Naive thymus-derived CD4-positive, alpha-beta T cell (primary cell): Measurements from ENCODE around the gene USP5. TPM values are rescaled to one million over a fixed set of nuclear protein-coding genes. Genes with fewer than 3 reads are reported as not detected.
A peak's percentile ranks its signal among the peaks of the same experiment; 100 is the strongest.
"Not testable (repeated sequence)": the region's sequence is repeated elsewhere in the genome, so short reads cannot be mapped to it uniquely, and the experiment has no call there.

ENCODE experiments used
- ATAC-seq: fragments of 150-1000 bp; cut with Tn5 transposase; 2 replicates; pipeline ENCODE4 v1.10.0; 2021; ENCODE audit warnings: mild to moderate bottlenecking, moderate library complexity
- CTCF ChIA-PET: fragments of 350-600 bp; sonication (Branson Sonifier 250); formaldehyde crosslinking; loops from one replicate; lab custom pipeline; 2021; ENCODE audit warnings: antibody characterized with exemption; lab: Charles Lee
- POLR2A ChIA-PET: fragments of 350-600 bp; sonication (Branson Sonifier 250); formaldehyde crosslinking; loops from one replicate; lab custom pipeline; 2021; ENCODE audit warnings: antibody characterized with exemption, inconsistent platforms; lab: Charles Lee
- DNase-seq, 9 donors: peaks; one replicate each; pipeline versions ENCODE4 v3.0.0 to v3.0.0-alpha.2; 2020 to 2022; ENCODE audit warnings: mixed read lengths in 1 of 9
- H3K27ac ChIP-seq: one replicate; pipeline ENCODE4 v1.7.0; 2013; ENCODE audit warnings: mild to moderate bottlenecking, low read depth, low read length, moderate library complexity
- H3K27me3 ChIP-seq, 2 donors: one replicate each; pipeline ENCODE4 v1.7.0; 2013; ENCODE audit warnings: low read length in 2 of 2, mild to moderate bottlenecking in 2 of 2, moderate library complexity in 2 of 2; ENCODE audit not compliant: control insufficient read depth in 2 of 2, insufficient read depth in 2 of 2
- H3K36me3 ChIP-seq, 3 experiments: 1 replicate in 2 of 3; 2 replicates in 1 of 3; pipeline ENCODE4 v1.7.0; 2013; ENCODE audit warnings: low read length in 3 of 3, mild to moderate bottlenecking in 3 of 3, moderate library complexity in 1 of 3; ENCODE audit not compliant: insufficient read depth in 3 of 3, control insufficient read depth in 2 of 3
- H3K4me1 ChIP-seq, 2 donors: one replicate each; pipeline ENCODE4 v1.7.0; 2013; ENCODE audit warnings: low read length in 2 of 2, mild to moderate bottlenecking in 2 of 2, moderate library complexity in 1 of 2; ENCODE audit not compliant: control insufficient read depth in 2 of 2, insufficient read depth in 2 of 2
- H3K4me3 ChIP-seq: 2 replicates; pipeline ENCODE4 v1.7.0; 2013; ENCODE audit warnings: mild to moderate bottlenecking, low read length
- H3K9me3 ChIP-seq, 3 experiments: 1 replicate in 2 of 3; 2 replicates in 1 of 3; pipeline ENCODE4 v1.7.0; 2013; ENCODE audit warnings: low read length in 3 of 3; ENCODE audit not compliant: control insufficient read depth in 2 of 3
- H3K27ac Mint-ChIP-seq, 9 donors: one replicate each; pipeline ENCODE4 v1.8.0; 2020 to 2022; ENCODE audit warnings: mixed read lengths in 9 of 9, mild to moderate bottlenecking in 8 of 9, moderate library complexity in 5 of 9, inconsistent platforms in 2 of 9
- H3K27me3 Mint-ChIP-seq, 5 donors: one replicate each; pipeline ENCODE4 v1.8.0; 2021 to 2022; ENCODE audit warnings: mixed read lengths in 5 of 5, mild to moderate bottlenecking in 1 of 5
- H3K36me3 Mint-ChIP-seq, 5 donors: one replicate each; pipeline ENCODE4 v1.8.0; 2020 to 2022; ENCODE audit warnings: mixed read lengths in 5 of 5, mild to moderate bottlenecking in 3 of 5, inconsistent platforms in 1 of 5
- H3K4me1 Mint-ChIP-seq, 7 donors: one replicate each; pipeline ENCODE4 v1.8.0; 2020 to 2022; ENCODE audit warnings: mixed read lengths in 7 of 7, mild to moderate bottlenecking in 3 of 7, inconsistent platforms in 1 of 7
- H3K4me3 Mint-ChIP-seq, 10 donors: one replicate each; pipeline ENCODE4 v1.8.0; 2020 to 2022; ENCODE audit warnings: mild to moderate bottlenecking in 10 of 10, mixed read lengths in 10 of 10, moderate library complexity in 6 of 10, inconsistent platforms in 2 of 10
- H3K9me3 Mint-ChIP-seq, 11 donors: one replicate each; pipeline ENCODE4 v1.8.0; 2020 to 2022; ENCODE audit warnings: mixed read lengths in 11 of 11, mild to moderate bottlenecking in 4 of 11, inconsistent platforms in 1 of 11, moderate library complexity in 1 of 11
- intact Hi-C, 2 donors: fragments of 100-400 bp; cut with micrococcal nuclease; formaldehyde crosslinking; loops; one replicate each; pipeline ENCODE4 v1.15.1; 2023
- polyA plus RNA-seq, 2 donors: library from polyadenylated mRNA; unstranded; fragments of 300-500 nt; fragmentation: Illumina TruSeq; gene quantifications; one replicate each; pipeline ENCODE4 v1.2.3, GENCODE V29; 2021
- total RNA-seq, 6 experiments: library from RNA in 5 of 6; stranded (reverse) in 5 of 6; gene quantifications; 1 replicate in 5 of 6; 2 replicates in 1 of 6; pipeline ENCODE4 v1.2.3 and lab custom pipeline; 2021 to 2026

USP5 gene
- total and polyA plus RNA-seq, 7 experiments from 2014 or later: 51.9 to 134 (median 71.1) TPM

DNA sequence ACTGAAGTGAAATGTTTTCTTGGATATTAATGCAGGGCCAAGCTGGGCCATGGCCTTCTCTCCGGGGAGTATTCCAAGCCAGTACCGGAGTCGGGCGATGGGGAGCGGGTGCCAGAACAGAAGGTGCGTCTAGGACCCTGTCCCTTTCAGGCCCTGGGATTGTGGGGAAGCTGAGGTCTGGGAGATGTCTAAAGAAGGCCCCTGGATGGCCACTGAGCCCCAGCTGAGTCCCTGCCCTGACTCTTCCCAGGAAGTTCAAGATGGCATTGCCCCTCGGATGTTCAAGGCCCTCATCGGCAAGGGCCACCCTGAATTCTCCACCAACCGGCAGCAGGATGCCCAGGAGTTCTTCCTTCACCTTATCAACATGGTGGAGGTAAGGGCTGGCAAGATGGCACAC is 8.2 kb downstream of the USP5 start:
- Histone ChIP-seq H3K4me1 (no peaks in the 10 kb centered on the region), H3K27me3 (no peaks in the 10 kb centered on the region), H3K9me3 (no peaks in the 10 kb centered on the region), H3K4me3 (no peak overlapping the region), H3K36me3 (peaks cover 34 to 97% (median 50%) of the 10 kb centered on the region in 3 experiments), H3K27ac (no peak overlapping the region)
- Mint-ChIP-seq H3K36me3 (peaks cover 18 to 59% (median 30%) of the 10 kb centered on the region in 5 donors), H3K4me1 (peaks cover 0 to 13% (median 3%) of the 10 kb centered on the region in 7 donors), H3K27ac (no peak overlapping the region), H3K4me3 (no peak overlapping the region), H3K9me3 (no peaks in the 10 kb centered on the region), H3K27me3 (no peaks in the 10 kb centered on the region)
- intact Hi-C loops: no loop called here
- ChIA-PET CTCF (interaction anchor here (0.8 to 2.7 kb wide), 2 partner anchors 9 to 12 kb away, joined by 3 to 14 read pairs; no protein-coding TSS in a partner anchor), POLR2A (interaction anchor here (0.9 to 2.4 kb wide), 2 partner anchors 12 to 84 kb away, joined by 3 to 8 read pairs; partner anchors contain the start of genes C12orf57 and RNU7-1)
- DNase-seq (no peak), ATAC-seq (no peak)

DNA sequence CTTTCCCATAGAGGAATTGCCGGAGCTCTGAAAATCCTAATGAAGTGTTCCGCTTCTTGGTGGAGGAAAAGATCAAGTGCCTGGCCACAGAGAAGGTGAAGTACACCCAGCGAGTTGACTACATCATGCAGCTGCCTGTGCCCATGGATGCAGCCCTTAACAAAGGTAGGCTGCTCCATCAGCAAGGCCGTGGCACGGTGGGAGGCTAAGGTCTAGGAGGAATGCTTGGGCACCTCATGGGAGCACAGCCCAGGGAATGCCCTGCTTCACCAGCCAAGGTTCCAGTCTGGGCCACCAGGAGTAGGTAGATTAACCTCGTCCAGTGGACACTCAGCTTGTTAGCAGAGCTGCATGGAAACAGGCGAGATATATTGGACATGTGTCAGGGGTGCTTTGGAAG is 9.0 kb downstream of the USP5 start:
- H3K4me3 Mint-ChIP-seq: no peak overlapping the region
- H3K27me3 Mint-ChIP-seq: no peaks in the 10 kb centered on the region
- peaks cover 3 to 10% (median 5%) of the 10 kb centered on the region in 7 donors for H3K4me1 Mint-ChIP-seq
- peak overlapping the region in 1 of 9 donors; percentile 30 for H3K27ac Mint-ChIP-seq
- Histone ChIP-seq H3K9me3 (no peaks in the 10 kb centered on the region), H3K27ac (no peak overlapping the region), H3K36me3 (peaks cover 34 to 91% (median 50%) of the 10 kb centered on the region in 3 experiments), H3K27me3 (no peaks in the 10 kb centered on the region), H3K4me1 (no peaks in the 10 kb centered on the region), H3K4me3 (no peak overlapping the region)
- CTCF ChIA-PET: interaction anchor here (1.2 to 2.7 kb wide), 3 partner anchors 8 to 17 kb away, joined by 3 to 14 read pairs (median 3); no protein-coding TSS in a partner anchor
- no peak for DNase-seq
- POLR2A ChIA-PET: interaction anchor here (0.6 to 1.2 kb wide), 4 partner anchors 8 to 74 kb away, joined by 3 to 5 read pairs (median 4); partner anchors contain the start of gene SPSB2
- intact Hi-C loops: no loop called here
- H3K9me3 Mint-ChIP-seq: no peaks in the 10 kb centered on the region
- no peak for ATAC-seq
- H3K36me3 Mint-ChIP-seq: peaks cover 18 to 55% (median 33%) of the 10 kb centered on the region in 5 donors

DNA sequence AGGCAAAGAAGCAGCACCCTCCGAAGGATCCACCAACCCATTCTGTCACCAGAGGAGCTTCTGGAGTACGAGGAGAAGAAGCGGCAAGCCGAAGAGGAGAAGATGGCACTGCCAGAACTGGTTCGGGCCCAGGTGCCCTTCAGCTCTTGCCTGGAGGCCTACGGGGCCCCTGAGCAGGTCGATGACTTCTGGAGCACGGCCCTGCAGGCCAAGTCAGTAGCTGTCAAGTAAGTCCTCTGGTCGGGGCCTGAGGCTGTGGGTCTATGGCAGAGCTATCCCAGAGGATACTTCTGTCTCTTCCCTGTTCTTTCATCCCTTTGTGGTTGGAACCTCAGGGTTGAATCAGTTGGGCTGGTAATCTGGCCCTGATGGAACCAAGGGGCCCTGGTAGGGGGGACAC is 9.4 kb downstream of the USP5 start:
- H3K9me3 ChIP-seq: no peaks in the 10 kb centered on the region
- POLR2A ChIA-PET: interaction anchor here (1.1 to 1.2 kb wide), 3 partner anchors 8 to 11 kb away, joined by 3 to 5 read pairs (median 4); partner anchors contain the start of gene SPSB2
- ATAC-seq (no peak), DNase-seq (no peak)
- Mint-ChIP-seq H3K4me1 (peaks cover 3 to 10% (median 5%) of the 10 kb centered on the region in 7 donors), H3K9me3 (no peaks in the 10 kb centered on the region), H3K27ac (peak overlapping the region in 1 of 9 donors; percentile 30), H3K27me3 (no peaks in the 10 kb centered on the region), H3K4me3 (no peak overlapping the region), H3K36me3 (peaks cover 18 to 53% (median 36%) of the 10 kb centered on the region in 5 donors)
- no peaks in the 10 kb centered on the region for H3K4me1 ChIP-seq
- H3K27ac ChIP-seq: no peak overlapping the region
- H3K27me3 ChIP-seq: no peaks in the 10 kb centered on the region
- intact Hi-C loops: no loop called here
- CTCF ChIA-PET: interaction anchor here (1.2 to 2.7 kb wide), 3 partner anchors 7 to 17 kb away, joined by 3 to 14 read pairs (median 3); no protein-coding TSS in a partner anchor
- H3K4me3 ChIP-seq: no peak overlapping the region
- peaks cover 34 to 87% (median 47%) of the 10 kb centered on the region in 3 experiments for H3K36me3 ChIP-seq

DNA sequence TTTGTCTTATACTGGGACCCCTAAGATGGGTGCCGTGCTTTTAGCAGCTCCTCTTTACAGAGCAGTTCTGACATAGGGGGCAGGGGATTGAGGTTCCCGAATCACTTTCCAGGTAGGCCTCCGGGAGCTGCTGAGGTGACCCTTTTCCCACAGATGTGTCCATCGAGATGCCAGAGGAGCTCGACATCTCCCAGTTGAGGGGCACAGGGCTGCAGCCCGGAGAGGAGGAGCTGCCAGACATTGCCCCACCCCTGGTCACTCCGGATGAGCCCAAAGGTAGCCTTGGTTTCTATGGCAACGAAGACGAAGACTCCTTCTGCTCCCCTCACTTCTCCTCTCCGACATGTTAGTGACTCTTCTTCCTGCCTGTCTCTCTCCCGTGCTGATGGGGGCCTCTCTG is 11.1 kb downstream of the USP5 start:
- peaks cover 10 to 37% (median 30%) of the 10 kb centered on the region in 5 donors for H3K36me3 Mint-ChIP-seq
- intact Hi-C loops: no loop called here
- POLR2A ChIA-PET: interaction anchor here (6.5 kb wide), 1 partner anchor 10 kb away, joined by 90 read pairs; the partner anchor contains the start of genes CDCA3 and USP5

GRCh38 chr12:6863586-6864321 is 11.8 kb downstream of the USP5 start:
- POLR2A ChIA-PET: interaction anchor here (1.7 to 6.5 kb wide), 2 partner anchors 9 to 11 kb away, joined by 4 to 90 read pairs; partner anchors contain the start of genes CDCA3, SPSB2 and USP5
- CTCF ChIA-PET: interaction anchor here (0.6 to 2.2 kb wide), 5 partner anchors 8 to 556 kb away, joined by 3 to 8 read pairs (median 4); partner anchors contain the start of genes SPSB2 and USP5
- intact Hi-C loops: no loop called here

More for the DNA sequence above, 11.1 kb downstream of the USP5 start:
- no peak overlapping the region for H3K27ac ChIP-seq
- H3K4me3 Mint-ChIP-seq: no peak overlapping the region
- CTCF ChIA-PET: interaction anchor here (0.5 to 1.0 kb wide), 4 partner anchors 9 to 555 kb away, joined by 3 to 5 read pairs (median 4); no protein-coding TSS in a partner anchor
- H3K4me1 ChIP-seq: peaks cover 4 to 5% of the 10 kb centered on the region in 2 donors
- no peak for DNase-seq
- peaks cover 21 to 75% (median 38%) of the 10 kb centered on the region in 3 experiments for H3K36me3 ChIP-seq
- no peaks in the 10 kb centered on the region for H3K27me3 ChIP-seq
- no peak for ATAC-seq
- peaks cover under 1 to 11% (median 4%) of the 10 kb centered on the region in 7 donors for H3K4me1 Mint-ChIP-seq
- no peaks in the 10 kb centered on the region for H3K27me3 Mint-ChIP-seq
- H3K4me3 ChIP-seq: no peak overlapping the region
- H3K9me3 ChIP-seq: no peaks in the 10 kb centered on the region
- no peaks in the 10 kb centered on the region for H3K9me3 Mint-ChIP-seq
- peak overlapping the region in 2 of 9 donors; percentile 74 to 80 for H3K27ac Mint-ChIP-seq

DNA sequence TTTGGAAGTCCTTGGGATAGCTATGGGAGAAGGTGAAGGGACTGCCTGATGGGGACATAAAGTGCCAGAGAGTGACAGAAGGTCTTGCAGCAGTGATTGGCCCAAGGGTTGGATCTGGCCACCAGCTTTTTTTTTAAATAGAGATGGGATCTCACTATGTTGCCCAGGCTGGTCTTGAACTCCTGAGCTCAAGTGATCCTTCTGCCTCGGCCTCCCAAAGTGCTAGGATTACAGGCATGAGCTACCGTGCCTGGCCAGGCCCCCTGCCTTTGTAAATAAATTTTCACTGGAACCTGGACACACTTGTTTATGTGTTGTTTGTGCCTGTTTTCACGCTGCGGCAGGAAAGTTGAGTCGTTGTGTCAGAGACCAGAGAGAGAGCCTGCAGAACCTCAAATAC is 13.4 kb downstream of the USP5 start:
- H3K36me3 Mint-ChIP-seq: peaks cover 10 to 55% (median 28%) of the 10 kb centered on the region in 5 donors
- H3K27me3 Mint-ChIP-seq: not testable (repeated sequence)

More at GRCh38 chr12:6863586-6864321, 11.8 kb downstream of the USP5 start:
- no peak for ATAC-seq
- peak overlapping the region in 2 of 9 donors; percentile 74 to 80 for H3K27ac Mint-ChIP-seq
- no peak overlapping the region for H3K4me3 Mint-ChIP-seq
- DNase-seq: no peak
- Histone ChIP-seq H3K27ac (no peak overlapping the region), H3K4me3 (no peak overlapping the region), H3K36me3 (peaks cover 20 to 68% (median 31%) of the 10 kb centered on the region in 3 experiments), H3K9me3 (no peaks in the 10 kb centered on the region), H3K27me3 (no peaks in the 10 kb centered on the region), H3K4me1 (peaks cover 11 to 12% of the 10 kb centered on the region in 2 donors)
- H3K4me1 Mint-ChIP-seq: peaks cover 8 to 18% (median 10%) of the 10 kb centered on the region in 7 donors
- H3K9me3 Mint-ChIP-seq: no peaks in the 10 kb centered on the region
- peaks cover 10 to 43% (median 28%) of the 10 kb centered on the region in 5 donors for H3K36me3 Mint-ChIP-seq
- H3K27me3 Mint-ChIP-seq: no peaks in the 10 kb centered on the region

More for the DNA sequence above, 13.4 kb downstream of the USP5 start:
- DNase-seq, ATAC-seq, H3K27me3 ChIP-seq, H3K9me3 ChIP-seq, H3K9me3 Mint-ChIP-seq, H3K4me3 ChIP-seq, H3K27ac ChIP-seq: not testable (repeated sequence)
- Histone ChIP-seq H3K36me3 (peaks cover 15 to 61% (median 18%) of the 10 kb centered on the region in 3 experiments), H3K4me1 (peaks cover 21 to 23% of the 10 kb centered on the region in 2 donors)
- H3K4me3 Mint-ChIP-seq: peak overlapping the region in 9 of 10 donors; percentile 9 to 91 (median 71)
- intact Hi-C loops: loop anchor here in 1 of 2 donors (5.0 kb wide), 1 partner anchor 227 kb away; the partner anchor contains the start of gene C1R
- ChIA-PET CTCF (interaction anchor here (0.6 to 2.2 kb wide), 2 partner anchors 13 to 247 kb away, joined by 3 to 8 read pairs; partner anchors contain the start of gene USP5), POLR2A (interaction anchor here (1.4 to 6.5 kb wide), 5 partner anchors 8 to 112 kb away, joined by 3 to 90 read pairs (median 4); partner anchors contain the start of genes CDCA3, MLF2, SPSB2 and USP5)
- peak overlapping the region in 5 of 9 donors; percentile 38 to 87 (median 70) for H3K27ac Mint-ChIP-seq
- peaks cover 20 to 34% (median 23%) of the 10 kb centered on the region in 7 donors for H3K4me1 Mint-ChIP-seq
